ENCODE data around the gene PHF13. TPM values are rescaled to one million over a fixed set of nuclear protein-coding genes. Genes with fewer than 3 reads are reported as not detected.
A peak's percentile ranks its signal among the peaks of the same experiment; 100 is the strongest.

PHF13 gene
- total RNA-seq, 1 experiment from 2014 or later: 11.5 TPM

- peak; percentile 58 for DNase-seq (ENCODE audit: low spot score)
These were observed 11.4 kb upstream of the PHF13 start for GRCh38 chr1:6601923-6602668.

GRCh38 chr1:6602669-6603237 is 10.8 kb upstream of the PHF13 start, which contains the start of gene KLHL21:
KLHL21 (minus strand) TSS chr1:6602869; CDS start chr1:6602817, 52 bp downstream.
- peak; percentile 91 for DNase-seq (ENCODE audit: low spot score)

- peak; percentile 75 for DNase-seq (ENCODE audit: low spot score)
These were observed 10.2 kb upstream of the PHF13 start for GRCh38 chr1:6603238-6603914.

- peak; percentile 69 for DNase-seq (ENCODE audit: low spot score)
These were observed 9.5 kb upstream of the PHF13 start for GRCh38 chr1:6603915-6604558.

GRCh38 chr1:6612641-6613360 is 730 bp upstream of the PHF13 start:
- peak; percentile 71 for DNase-seq (ENCODE audit: low spot score)

GRCh38 chr1:6614019-6614928 is 743 bp downstream of the PHF13 start:
- no peak for DNase-seq (ENCODE audit: low spot score)

- no peak for DNase-seq (ENCODE audit: low spot score)
These were observed 1.6 kb downstream of the PHF13 start for GRCh38 chr1:6614929-6615785.

- DNase-seq (ENCODE audit: low spot score): no peak
These were observed 5.5 kb downstream of the PHF13 start for GRCh38 chr1:6619045-6619444.

- DNase-seq (ENCODE audit: low spot score): no peak
These were observed 8.2 kb downstream of the PHF13 start for GRCh38 chr1:6621429-6622391.

- no peak for DNase-seq (ENCODE audit: low spot score)
These were observed 9.0 kb downstream of the PHF13 start for GRCh38 chr1:6622396-6623152.

GRCh38 chr1:6623269-6623965 is 9.9 kb downstream of the PHF13 start:
- DNase-seq (ENCODE audit: low spot score): no peak

GRCh38 chr1:6624710-6625583 is 11.4 kb downstream of the PHF13 start, which contains the start of gene THAP3:
THAP3 (plus strand) TSS chr1:6624868; CDS start chr1:6625219, 351 bp downstream.
- DNase-seq (ENCODE audit: low spot score): peak; percentile 87

GRCh38 chr1:6625584-6626149 is 12.1 kb downstream of the PHF13 start:
- DNase-seq (ENCODE audit: low spot score): peak; percentile 26

- DNase-seq (ENCODE audit: low spot score): no peak
These were observed 13.5 kb downstream of the PHF13 start for GRCh38 chr1:6627031-6627430.

GRCh38 chr1:6627841-6628545 is 14.5 kb downstream of the PHF13 start:
- DNase-seq (ENCODE audit: low spot score): no peak

All from HT-29 (cell line).